UCSD-AML1 (cell line): Measurements from ENCODE around the gene PARVG.
A peak's percentile ranks its signal among the peaks of the same experiment; 100 is the strongest.

Source experiments
- DNase-seq: peaks from one replicate; lab custom pipeline; 2025; ENCODE audit not compliant: unreplicated experiment; lab: John Stamatoyannopoulos, UW

The PARVG gene

GRCh38 chr22:44154436-44154942, 26.2 kb upstream of the PARVG start:
- no peak for DNase-seq

- DNase-seq, result no peak
Observed at GRCh38 chr22:44155115-44155514, 25.6 kb upstream of the PARVG start.

DNA sequence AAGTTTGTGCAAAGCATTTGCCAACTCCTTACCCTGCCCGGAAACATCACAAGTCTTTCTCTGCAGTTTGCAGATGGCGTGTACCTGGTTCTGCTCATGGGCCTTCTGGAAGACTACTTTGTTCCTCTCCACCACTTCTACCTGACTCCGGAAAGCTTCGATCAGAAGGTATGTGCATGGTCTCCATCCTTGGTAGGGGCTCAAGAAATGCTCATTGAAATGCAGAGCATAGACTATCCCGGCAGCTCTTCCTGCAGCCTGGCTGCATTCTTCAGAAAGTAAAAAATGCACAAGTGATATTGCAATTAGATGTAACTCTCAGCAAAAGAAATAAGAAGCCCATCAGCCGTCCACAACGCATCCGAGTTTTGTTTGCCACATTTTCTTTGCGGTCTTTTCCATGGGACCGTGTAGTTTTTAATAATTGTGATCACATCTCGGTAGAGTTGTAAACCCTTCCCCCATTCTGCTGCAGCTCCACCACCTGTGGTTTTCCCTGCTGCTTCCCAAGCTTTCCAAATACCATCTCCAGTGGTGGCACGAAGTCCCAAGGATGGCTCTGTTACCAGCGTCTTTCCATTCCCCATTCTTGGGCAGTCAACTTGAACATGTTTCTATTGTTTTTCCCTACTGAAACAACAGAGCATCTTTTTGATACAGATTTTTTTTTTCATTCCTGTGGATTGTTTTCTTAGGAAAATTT, 22.7 kb upstream of the PARVG start:
- DNase-seq, result no peak

- DNase-seq, result no peak
Observed at GRCh38 chr22:44158816-44159215, 21.9 kb upstream of the PARVG start.

- DNase-seq, result no peak
Observed at GRCh38 chr22:44159221-44159620, 21.5 kb upstream of the PARVG start.

DNA sequence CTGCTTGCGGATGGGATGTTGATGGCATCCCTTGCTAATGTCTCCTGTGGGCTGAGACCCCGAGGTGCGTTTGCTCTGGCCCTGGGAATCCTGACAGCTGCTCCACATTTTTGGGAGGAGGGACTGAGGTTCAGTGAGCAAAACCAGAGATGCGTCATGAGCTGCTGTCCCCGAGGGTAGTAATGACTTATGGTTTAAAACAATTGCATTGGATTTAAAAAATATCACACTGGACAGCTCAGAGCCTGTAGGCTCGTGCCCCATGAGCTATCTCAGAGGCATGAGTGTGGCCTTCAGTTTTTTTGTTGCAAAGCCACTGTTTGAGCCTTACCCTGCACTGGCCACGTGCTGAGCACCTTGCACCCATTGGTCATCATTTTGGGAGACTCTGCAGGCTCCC, 20.9 kb upstream of the PARVG start:
- DNase-seq, result no peak

DNA sequence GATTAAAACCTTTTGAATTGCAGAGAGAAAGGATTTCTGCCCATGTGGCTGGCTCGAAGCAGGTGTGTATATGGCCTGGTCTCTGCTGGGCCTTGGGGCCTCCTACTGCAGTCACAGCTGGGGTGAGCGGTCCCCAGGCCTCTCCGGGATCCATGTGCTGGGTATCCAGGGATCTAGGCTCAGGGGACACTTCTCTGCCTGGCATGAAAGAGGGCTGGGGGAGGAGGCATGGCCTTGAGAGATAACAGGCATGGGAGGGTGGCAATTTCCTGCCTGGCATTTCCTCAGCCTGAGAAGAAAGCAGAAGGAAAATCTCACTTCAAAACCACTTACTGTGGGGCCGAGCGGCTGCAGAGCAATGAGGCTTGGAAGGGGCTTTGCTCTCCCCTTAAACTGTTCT, 20.3 kb upstream of the PARVG start:
- peak; percentile 71 for DNase-seq

DNA sequence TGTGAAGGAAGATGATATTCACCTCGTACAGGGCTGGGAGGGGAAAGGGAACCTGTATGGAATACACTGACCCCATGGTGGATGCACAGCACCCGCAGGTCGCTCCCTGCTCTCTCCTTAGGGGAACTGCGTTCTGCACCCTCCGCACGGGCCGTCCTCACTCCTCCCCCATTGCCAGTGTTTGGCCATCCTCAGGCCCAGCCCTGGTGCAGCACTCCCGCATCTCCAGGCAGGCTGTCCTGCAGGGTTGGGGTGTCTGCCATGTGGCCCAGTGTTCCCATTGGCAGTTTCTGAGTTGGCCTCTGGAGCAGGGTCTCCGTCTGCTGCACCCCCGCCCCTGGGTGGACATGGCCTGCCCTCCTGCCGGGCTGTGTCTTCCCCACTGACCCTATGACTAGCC, 19.1 kb upstream of the PARVG start:
- DNase-seq, result no peak

DNA sequence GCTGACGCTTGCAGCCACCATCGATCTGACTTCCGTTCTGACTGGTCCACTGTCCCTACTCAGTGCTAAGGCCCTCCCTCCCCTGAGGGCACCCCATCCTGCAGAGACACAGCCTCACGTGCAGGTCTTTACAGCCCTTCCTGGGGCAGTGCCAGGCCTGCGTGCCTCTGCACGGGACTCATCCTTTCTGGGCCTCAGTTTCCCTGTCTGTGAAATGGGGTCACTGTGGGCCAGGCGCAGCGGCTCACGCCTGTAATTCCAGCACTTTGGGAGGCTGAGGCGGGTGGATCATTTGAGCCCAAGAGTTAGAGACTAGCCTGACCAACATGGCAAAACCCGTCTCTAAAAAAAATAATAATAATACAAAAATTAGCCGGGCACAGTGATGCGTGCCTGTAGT, 17.8 kb upstream of the PARVG start:
- DNase-seq, result no peak

DNA sequence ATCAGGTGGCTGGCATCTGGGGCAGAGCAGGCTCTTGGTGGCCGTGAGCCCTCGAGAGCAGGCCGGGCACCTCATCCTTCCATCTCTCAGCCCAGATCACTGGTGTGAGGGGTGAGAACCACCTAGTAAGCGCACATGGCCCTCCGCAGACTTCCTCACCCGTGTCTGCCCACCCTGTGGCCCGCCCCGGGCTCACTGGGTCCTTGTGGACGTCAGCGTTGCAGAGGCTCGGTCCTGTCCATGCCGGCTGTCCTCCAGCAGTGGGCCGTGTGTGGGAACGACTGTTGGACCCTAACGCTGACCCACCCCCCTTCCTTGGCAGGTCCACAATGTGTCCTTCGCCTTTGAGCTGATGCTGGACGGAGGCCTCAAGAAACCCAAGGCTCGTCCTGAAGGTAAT, 17.2 kb upstream of the PARVG start:
- DNase-seq, result no peak

- no peak for DNase-seq
Observed at GRCh38 chr22:44164031-44164430, 16.7 kb upstream of the PARVG start.

DNA sequence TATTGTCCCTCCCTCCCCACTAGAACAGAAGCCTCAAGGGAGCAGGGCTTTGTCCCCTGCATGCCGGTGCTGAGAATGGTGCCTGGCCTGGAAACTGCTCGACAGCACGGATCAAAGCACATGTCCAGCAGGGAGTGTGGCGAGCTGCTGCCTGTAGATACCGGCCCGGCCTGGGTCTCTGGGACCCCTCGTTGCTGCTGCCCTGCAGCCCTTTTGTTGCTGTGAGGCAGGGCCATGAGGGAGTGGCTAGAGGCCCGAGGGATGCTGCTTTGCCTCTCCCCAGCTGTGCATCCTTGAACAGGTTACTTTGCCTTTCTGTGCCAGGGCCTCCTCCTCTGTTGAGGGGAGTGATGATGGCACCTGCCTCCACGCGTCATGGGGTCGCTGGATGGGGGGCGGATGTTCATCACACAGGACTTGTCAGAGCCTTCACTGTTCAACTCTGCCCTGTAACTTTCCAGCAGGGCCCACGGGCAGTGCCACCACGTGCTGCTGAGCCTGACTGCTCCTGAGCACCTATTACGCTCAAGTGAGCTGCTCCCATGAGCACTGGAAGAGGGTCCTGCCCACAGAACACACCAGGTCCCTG, 15.3 kb upstream of the PARVG start:
- DNase-seq, result no peak

GRCh38 chr22:44166498-44167276, 14.0 kb upstream of the PARVG start:
- DNase-seq, result no peak

- DNase-seq, result no peak
Observed at GRCh38 chr22:44167501-44167900, 13.2 kb upstream of the PARVG start.

- no peak for DNase-seq
Observed at GRCh38 chr22:44168206-44168605, 12.5 kb upstream of the PARVG start.

- DNase-seq, result no peak
Observed at GRCh38 chr22:44170470-44170869, 10.3 kb upstream of the PARVG start.

- DNase-seq, result no peak
Observed at GRCh38 chr22:44171561-44171960, 9.2 kb upstream of the PARVG start.

DNA sequence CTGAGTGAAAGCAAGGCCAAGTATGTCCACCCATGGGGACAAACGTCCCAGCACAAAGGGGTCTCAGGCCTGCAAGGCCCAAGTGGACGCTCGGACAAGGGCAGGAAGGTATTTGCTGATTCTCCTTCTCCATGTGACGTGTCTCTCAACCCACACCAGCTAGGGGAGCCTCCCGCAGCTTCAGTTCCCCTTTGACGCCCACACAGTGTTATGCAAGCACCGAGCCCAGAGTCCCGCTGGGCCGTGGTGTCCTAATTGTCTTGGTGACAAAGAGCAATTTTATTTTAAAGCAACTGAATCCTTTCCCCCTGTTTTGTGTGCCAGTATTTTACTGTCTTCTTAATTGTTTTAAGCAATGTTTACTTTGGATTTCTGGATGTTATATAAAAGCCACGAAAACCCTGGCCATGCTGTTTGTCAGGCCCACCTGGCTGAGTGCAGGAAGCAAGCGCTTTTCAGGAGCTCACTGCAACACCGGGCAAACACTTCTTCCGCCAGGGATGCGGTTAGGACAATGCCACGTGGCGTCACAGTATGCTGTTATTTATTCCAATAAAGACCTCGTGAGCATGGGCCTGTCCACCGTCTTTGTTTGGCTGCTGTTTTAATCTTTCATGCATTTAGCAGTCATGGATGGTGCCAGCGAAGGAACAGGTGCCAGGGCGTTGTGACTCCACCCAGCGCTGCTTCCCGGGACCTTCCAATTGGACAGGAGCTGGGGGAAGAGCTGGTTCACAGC, 8.2 kb upstream of the PARVG start:
- peak; percentile 48 for DNase-seq

DNA sequence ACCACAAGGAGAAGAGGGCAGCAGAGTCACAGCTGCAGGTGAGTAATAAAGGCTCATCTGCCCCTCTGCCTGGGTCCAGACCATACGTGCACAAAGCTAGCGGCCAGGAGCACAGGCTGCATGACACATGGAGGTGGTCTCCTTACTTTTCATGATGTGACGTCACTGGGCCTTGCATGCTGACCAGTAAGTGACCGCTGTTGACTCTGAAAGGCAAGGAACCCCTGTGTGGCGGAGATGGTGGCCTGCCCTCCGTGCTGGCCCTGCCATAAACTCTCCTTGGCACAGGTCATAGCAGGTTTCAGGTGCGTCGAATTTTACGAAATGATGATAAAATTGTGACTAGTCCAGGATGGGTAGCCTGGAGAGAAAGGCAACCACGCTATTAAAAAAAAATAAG, 7.6 kb upstream of the PARVG start:
- no peak for DNase-seq

DNA sequence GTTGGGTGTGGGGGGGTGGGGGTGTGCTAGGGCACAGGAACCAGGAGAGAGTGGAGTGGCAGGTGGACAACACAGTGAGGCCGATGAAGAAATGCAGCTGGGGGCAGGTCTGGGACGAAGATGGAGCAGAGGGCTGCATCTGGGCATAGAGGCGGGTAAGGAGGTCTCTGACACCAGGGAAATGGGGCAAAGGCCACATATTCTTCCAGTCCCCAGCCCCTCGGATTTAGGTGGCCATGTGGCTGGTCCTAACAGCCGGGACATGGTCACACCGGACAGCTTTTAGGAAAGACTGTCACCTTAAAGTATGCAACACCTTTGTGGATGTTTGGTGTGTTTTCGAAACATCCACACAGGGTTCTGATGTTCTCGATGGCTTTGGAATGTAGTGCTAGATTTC, 5.0 kb upstream of the PARVG start:
- DNase-seq, result no peak

- DNase-seq, result no peak
Observed at GRCh38 chr22:44179196-44179988, 1.3 kb upstream of the PARVG start.
